CD4-positive, alpha-beta T cell treated with Interleukin-10 for 1 hour (primary cell): ENCODE data around the gene LMNTD2.

ENCODE experiments used
- DNase-seq: peaks from one replicate; pipeline ENCODE4 v3.0.0-alpha.2; 2020

The LMNTD2 gene

DNA sequence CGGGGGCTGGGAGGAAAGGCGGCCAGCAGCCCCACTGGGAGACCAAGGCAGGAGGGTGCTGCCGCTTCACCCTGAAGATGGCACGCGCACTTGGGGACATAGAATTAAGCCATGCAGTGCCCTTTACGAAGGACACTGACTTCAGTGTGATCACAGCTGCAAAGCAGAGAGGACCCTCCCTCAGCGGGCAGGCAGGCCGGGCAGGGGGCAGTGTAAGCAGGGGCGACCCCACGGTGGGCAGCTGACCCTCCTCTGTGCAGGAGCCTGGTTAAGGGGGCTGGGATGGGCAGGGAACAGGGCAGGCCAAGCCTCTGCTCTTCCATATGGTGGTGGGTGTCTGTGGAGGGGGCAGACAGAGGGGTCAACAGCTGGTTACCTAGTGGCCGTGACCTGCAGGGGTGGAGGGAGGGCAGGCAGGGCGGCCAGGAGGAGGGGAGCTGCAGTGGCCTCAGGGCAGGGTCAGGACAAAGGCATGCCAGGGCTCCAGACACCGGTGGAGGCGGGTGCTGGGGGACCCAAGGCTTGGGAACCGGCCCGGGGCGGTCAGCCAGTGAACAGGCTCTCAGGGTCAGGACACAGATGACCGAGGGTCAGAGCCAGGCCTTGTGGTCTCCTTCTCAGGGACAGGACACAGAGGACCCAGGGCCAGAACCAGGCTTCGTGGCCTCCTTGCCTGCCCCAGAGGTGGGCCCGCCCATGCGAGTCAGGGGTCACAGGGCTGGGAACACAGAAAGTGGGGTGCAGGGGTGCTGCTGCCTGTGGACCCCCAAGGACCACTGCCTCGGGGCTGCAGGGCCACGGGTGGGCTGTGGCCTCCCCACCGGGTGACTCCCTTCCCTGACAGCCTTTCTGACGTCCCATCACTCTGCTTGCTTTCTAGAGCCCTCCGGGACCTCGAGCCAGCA is 7.2 kb downstream of the LMNTD2 start:
- no peak for DNase-seq

DNA sequence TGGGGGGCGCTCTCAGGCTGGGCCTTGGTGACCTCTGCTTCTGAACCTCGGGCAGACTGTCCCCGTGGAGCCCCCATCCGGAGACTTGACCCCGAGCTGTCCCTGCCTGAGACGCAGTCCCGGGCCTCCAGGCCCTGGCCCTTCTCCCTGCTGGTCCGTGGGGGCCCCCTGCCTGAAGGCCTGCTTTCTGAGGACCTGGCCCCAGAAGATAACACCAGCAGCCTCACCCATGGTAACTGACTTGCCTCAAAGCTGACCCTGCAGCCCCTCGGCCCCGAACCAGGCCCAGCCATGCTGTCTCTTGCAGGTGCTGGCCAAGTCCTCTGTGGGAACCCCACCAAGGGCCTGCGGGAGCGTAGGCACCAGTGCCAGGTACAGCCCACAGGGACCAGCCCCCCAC is 8.9 kb downstream of the LMNTD2 start:
- DNase-seq = no peak

DNA sequence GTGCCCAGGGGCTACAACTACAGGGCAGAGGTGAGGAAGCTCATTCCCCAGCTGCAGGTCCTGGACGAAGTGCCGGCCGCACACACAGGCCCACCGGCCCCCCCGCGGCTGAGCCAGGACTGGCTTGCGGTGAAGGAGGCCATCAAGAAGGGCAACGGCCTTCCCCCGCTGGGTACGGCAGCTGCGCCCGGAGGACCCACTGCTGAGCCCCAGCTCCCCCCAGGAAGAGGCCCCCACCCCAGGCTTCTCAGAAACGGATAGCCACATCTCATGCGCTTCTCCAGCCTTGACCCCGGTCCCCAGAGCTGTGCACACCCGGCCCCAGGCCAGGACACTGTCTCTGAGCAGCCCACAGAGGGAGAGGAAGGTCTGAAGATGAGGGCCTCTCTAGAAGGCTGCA is 9.4 kb downstream of the LMNTD2 start:
- DNase-seq = no peak

DNA sequence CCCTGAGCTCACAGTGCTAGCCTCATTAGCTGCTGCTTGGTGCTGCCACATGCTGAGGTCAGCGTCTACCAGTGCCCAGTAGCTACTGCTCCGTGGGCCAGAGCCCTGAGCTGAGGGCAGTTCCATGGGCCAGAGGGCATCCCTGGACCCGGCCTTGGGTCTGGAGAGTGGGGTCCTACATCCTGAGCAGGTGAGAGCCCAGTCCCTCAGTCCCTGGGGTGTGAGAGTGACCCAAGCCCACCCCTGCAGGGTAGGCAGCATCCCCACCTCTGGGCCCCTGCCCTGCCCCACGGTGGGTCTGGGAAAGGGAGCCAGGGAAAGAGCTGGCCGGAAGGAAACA is 9.8 kb downstream of the LMNTD2 start:
- DNase-seq = no peak

DNA sequence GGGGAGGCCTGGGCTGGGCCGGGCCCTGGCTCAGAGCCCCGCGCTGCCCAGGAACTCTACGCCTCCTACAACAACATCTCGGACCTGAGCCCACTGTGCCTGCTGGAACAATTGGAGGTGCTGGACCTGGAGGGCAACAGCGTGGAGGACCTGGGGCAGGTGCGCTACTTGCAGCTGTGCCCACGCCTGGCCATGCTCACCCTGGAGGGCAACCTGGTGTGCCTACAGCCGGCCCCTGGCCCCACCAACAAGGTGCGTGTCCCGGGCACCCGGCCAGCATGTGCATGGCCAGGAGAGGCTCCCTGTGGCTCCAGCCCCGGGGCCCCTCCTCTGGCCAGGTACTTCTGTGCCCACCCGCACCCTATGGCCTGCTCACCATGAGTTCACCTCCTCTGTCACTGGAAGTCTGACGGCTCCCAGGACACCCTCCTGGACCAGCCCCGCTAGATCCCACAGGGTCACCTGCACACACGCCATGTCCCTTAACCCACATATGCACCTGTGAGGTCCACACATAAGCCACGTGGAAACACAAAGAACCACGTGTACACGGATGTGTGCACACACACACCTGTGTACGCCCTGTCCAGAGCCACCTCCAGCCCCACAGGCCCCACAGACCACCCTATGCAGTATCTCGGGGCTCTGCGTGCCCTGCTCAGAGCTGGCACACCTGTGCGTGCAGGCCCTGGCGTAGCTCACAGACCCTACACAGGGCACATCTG is 10.4 kb downstream of the LMNTD2 start:
- DNase-seq = no peak

DNA sequence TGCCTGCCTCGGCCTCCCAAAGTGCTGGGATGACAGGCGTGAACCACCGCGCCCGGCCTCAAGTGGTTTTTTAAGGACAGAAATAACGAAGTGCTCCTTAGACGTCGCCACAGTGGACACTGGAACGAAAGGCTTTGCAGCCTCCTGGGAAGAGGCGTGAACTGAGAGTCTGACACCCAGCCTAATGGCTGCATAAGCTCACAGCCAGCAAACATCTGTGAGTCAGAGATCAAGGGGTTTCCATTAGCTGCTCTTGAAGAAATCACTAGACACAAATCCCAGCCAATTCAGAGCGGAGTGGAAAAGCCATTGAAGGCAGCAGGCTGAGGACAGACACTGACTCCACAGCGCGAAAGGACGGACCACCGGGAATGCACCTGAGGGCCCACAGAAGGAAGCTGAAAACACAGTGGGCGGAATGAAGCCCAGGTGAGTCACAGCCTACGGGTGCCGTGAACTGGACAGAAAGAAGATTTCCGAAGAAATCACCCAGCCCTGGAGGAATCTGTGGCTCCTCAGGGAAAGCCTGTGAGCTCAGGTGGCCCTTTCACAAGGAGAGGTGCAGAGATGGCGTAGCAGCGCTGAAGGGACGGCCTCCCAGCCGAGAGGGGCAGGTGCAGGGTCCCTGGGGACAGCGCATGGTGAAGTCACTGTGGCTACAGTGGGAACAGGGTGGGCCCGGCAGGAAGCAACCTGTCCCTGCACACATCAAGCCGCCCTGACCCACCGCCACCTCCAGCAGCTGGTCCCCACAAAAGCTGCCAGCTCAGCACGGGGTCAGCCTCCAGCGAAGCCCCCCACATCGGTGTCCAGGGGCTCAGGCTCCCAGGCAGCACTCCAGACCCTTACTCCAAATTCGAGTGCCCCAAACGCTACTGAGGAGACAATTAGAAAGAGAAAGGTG is 11.6 kb downstream of the LMNTD2 start:
- no peak for DNase-seq

DNA sequence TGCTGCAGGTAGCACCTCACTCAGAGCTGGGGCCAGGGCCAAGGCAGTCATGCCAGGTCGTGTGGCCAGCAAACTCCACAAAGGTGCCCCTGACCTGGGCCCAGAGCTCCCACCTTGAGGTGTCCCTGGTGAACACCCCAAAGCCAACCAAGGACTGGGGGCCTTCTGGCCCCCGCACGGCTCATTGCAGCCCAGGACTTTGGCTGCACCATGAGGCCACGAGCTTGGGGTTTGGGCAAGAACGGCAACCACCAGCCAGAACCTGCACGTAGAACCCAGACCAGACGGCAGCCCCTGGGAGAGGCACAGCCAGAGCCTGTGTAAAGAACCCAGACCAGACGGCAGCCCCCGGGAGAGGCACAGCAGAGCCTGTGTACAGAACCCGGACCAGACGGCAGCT is 15.4 kb downstream of the LMNTD2 start:
- DNase-seq = no peak

DNA sequence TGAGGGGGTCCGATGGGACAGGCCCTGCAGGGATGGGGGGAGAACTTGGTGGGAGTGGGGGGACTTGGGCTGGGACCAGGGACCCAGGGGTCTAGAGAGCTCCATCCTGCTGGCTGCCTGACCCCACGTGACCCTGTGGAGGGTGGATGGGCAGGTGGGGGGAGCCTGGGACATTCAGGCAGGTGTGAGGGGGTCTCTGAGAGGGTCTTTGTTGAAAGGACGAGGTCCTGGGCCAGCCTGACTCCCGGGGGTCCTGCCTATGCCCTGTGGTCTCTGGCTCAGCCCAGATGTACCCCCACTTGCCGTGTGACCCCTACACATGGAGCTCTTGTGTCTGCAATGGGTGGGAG is 15.7 kb downstream of the LMNTD2 start:
- no peak for DNase-seq

DNA sequence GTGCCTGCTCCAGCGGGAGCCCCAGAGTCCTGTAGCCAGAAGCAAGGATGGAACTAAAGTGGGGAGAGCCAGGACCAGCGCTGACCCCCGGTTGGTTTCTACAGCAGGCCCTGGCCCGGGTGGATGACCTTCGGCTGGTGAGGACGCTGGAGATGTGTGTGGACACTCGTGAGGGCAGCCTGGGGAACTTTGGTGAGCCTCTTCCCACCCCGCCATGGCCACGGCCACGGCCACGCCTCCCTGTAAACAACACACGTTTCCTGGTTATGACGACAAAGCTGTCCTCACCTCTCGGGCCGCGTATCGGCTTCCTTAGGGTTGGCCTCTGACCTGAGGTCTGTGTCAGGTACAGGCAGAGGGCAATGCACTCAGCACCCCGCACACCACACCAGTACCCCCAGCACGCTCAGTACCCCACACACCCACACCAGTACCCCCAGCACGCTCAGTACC is 19.1 kb downstream of the LMNTD2 start:
- no peak for DNase-seq

DNA sequence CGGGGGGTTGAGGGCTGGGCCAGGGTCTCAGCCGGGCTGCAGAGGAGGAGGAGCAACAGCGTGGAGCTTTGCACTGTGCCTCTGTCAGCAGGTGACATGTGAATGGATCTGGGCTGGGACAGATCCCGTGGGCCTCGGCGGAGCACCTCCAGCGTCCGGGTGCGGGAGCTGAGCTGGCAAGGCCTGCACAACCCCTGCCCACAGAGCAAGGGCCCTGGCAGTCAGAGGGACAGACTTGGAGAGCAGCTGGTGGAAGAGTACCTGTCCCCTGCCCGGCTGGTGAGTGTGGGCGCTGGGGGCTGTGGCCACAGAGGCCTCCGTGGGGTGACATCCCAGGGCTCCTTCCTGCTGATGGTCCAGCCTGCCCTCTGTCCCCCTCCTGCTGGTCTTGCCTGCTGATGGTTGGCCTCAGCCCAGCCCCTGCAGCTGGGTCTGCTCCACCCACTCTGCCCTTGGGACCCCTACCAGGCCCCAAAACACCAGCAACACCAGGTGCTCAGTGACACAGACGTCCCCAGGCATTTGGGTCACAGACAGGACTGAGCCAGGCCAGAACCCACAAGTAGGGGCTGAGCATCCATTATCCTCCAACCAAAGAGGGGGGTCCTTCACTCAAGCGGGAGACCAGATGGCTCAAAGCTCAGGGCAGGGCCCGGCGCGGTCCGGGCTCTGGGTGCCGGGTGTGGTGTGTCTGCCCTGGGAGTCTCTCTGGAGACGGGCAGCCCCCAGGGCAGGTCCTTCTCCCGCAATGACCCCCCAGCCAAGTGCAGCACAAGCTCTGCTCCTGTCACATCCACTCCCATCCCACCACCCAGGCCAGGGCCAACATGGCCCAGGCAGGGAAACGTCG is 19.7 kb downstream of the LMNTD2 start:
- DNase-seq = no peak

DNA sequence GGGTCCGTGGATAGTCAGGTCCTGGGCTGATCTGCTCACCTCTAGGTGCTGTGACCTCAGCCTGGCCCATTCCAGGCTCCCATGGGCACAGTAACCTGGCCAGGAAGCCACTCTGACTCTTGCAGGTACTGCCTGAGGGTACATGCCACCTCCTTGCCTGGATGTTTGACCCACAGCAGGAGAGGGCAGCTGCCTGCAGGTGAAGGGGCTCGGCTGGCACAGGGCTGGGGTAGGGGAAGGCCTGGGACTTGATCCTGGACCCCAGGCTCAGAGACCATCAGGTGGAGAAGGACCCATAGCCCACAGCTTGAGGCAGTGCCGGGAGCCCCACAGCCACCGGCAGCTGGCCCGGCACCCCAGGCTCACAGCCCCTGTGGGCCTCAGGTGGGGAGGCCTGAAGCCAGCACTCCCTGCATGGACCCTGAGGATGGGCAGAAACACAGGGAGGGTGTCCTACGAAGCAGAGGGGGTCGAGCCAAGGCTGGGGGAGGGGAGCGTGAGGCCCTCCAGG is 20.5 kb downstream of the LMNTD2 start:
- no peak for DNase-seq

DNA sequence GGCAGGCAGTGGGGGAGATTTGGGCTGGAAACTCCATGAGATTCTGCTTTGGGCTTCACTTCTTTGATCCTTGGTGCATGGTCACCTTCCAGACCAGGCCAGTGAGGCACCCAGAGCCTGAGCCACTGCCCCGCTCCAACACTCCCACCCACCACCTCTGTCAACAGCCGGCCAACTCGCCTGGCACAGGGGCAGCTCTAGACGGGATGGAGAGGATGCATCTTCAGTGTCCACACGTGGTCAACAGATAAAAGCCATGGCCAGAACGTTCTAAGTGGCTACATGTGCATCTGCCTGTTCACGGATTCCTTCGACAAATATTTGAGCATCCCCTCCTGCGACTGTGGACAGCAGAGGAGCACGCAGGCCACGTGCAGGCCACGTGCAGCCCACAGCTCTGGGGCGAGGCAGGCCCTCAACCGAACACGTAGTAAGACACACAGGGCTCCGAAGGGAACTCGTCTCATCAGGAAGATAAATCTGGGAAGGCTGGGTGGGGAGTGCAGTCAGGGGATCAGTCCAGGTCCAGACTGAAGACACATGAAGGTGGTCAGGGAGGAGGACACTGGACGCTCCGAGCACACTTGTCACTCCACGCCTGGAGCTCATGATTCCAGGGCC is 22.0 kb downstream of the LMNTD2 start:
- DNase-seq = no peak

DNA sequence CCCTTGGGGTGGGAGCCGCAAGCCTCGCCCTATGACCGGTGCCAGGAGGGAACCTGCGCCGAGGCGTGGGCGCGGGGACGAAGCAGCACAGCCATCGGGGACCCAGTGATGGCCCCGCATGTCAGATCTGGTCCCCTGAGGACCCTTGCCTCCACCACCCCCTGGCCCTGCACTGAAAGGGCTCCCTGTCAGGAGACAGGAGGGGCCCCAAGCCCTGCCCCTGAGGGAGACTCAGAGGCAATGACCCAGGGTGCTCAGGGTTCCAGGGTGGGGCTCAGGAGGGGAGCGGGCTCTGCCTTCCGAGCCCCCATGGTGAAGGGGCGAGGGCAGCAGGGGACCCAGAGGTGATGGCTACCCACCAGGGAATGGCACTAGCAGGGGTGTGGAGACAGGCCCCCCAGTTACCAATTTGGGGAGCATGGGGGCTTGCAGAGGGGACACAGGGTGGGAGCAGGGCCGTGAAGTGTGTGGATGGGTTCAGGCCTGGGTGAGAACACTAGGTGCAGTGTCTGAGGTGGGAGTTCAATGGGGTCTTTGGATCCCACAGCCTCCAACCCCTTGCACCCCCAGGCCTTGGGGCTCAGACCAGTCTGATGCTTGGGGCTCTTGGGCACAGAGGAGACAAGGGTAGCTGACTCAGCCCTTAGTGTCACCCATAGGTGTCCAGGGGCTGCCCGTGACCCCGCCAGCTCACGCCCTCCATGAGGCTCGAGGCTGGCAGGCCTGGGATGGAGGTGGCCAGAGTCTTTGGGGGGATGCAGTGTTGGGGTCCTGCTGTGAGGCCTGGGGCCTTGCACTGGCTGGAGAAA is 22.7 kb downstream of the LMNTD2 start:
- no peak for DNase-seq

DNA sequence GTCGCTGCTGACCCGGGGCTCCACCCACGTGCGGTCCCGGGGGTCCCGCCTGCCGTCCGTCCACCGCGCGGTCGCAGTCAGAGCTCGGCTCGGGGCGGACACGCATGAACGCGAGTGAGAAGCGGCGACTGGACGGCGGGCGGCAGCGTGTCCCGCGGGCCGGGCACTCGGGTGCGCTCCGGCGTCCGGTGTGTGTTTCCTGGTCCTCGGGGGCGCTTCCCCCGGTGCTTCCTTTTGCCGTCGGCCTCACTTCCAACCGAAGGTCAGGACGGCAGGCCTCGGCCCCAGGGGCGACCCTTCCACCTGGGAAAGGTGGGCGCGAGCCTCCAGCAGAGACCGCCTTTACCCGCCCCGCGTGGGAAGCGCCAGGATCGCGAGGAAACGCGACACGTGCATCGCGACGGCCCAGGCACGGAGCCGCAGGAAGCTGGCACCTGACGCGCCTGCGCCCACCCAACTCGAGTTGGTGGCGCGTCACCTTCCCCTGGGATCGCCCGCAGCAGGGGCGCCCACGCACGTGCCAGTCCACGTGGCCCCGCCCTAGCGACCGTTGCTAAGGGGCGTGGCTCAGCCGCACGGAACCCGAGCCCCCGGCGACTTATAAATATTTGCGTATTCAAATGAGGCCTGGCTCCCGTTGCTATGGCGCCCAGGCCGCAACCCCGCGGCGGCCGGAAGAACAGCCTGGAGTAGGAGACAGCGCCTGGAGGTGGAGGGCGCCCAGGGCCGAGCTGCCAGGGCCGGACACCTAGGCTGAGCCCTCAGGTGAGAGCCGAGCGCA is 23.5 kb downstream of the LMNTD2 start, which contains the start of gene LRRC56:
TSS of gene LRRC56 (plus strand) at position 687 of the 781 bp plus-strand sequence. CDS start 3,158 bp downstream, outside the sequence.
- DNase-seq = peak; percentile 96

DNA sequence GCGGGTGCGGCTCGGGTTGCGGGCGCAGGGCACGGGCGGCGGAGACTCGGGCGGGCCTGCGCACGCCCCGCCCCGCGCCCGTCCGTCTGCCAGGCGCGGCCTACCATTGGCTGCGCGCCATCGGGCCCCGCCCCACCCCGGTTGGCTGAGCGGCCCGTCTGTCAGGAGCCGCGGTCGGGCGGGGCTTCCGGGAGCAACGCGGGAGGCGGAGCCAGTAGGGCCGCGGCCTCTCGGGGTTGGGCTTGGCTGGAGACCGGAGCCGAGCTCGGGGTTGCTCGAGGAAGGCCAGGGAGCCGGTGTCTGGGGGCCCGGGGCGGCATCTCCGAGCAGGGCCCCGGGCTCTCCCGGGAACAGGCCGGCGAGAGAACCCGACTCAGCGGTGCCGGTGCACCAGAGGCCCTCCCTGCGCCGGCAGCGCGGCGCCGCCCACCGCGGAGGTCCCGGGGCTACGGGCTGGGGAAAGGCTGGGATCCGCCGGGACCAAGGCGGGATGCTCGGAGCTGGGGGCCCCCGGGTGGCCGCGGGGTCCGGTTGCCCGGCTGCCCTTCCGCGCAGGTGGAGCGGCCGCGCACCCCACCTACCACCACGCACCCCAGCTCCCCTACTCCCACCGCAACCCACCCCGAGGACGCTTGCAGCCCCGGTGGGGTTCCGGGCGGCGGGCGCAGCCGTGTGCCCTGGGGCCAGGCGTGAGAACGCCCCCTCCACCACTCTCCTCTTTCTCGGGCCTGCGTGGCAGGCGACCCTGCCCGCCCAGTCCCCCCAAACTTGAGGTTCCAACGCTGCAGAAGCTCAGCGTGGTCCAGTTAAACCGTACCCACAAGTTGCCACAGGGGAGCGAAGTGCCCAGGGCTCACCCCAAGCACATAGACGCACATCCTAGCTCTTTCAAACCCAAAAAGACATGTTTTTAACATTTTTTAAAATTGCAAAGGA is 24.8 kb downstream of the LMNTD2 start, which contains the start of gene HRAS:
TSS of gene HRAS (minus strand) at position 58 of the 936 bp plus-strand sequence.
- DNase-seq = peak; percentile 96

DNA sequence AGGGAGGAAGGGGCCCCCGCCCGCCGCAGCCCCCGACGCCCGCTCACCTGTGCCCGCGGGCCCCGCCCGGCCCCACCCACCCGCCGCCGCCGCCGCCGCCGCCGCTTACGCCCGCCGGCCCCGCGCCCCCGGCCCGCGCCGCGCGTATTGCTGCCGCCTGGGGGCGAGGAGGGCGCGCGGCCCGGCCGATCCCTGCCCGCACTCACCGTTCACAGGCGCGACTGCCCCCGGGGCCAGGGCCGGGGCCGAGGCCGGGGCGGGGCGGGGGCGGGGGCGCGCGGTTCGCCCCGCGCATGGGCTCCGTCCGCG is 25.4 kb downstream of the LMNTD2 start:
- DNase-seq = no peak

DNA sequence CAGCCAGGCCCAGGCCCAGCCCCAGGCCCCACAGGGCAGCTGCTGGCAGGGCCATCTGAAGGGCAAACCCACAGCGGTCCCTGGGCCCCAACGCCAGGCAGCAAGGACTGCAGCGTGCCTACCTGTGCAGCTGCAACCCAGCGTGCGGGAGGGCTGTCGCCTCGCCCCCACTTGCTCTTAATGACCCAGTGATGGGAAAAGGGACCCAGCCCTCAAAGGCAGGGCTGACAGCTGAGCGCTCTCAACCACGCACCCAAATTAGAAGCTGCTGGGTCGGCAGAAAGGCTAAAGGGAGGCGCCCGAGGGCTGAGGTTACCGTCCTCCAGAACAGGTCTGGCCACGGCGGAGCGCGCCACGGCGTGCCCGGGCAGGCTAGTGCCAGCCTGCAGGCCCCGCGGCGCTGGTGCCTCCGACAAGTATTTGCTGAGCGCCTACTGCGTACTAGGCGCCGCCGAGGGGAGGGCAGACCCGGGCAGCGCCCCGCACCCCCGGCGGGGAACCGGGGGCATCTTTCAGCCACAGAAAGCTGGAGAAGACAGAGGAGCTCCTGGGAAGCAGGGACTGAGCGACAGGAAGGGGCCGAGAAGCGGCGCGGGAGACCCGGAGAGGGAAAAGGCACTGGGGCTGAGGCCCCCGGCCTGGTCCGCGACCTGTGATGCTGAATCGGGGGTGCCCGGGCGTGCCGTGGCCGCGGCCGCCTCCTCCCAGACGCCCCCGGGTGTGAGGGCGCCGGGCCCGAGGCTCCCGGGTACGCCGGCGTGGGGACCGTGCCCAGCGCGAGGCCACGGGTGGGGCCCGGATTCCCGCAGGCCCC is 25.9 kb downstream of the LMNTD2 start:
- DNase-seq = peak; percentile 30
